ENCODE results near the gene RNF150. TPM values are rescaled to one million over a fixed set of nuclear protein-coding genes. Genes with fewer than 3 reads are reported as not detected.

The RNF150 gene
- total and polyA plus RNA-seq, 12 donors: 10.8 to 131 (median 93.3) TPM

DNA sequence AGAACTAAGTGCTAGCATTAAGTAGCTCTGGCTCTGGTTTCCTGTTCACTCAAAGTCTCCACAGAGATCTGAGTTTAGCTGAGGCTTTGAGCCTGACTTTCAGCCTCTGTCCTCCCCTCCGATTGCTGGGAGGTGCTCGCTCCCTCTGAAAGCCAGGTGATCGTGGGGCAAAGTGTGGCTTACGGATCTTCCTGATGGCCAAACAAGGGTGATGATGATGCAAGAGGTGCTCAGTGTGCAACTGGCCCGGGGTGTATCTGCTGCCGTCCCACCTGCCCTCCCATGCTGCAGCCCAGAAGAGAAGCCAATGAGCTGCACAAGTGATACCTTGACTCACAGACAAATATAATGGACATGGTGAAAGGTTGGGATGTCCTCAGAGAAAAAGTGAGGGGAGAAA, 207.9 kb downstream of the RNF150 start:
- Histone ChIP-seq H3K27me3 (no peaks in the 10 kb centered on the region), H3K4me1 (peaks cover 0 to 31% (median 4%) of the 10 kb centered on the region in 9 donors), H3K9me3 (no peaks in the 10 kb centered on the region), H3K36me3 (peaks cover 0 to 3% (median 0%) of the 10 kb centered on the region in 9 donors), H3K4me3 (no peak overlapping the region), H3K27ac (peak overlapping the region in 4 of 10 donors; percentile 1 to 48 (median 10))
- DNase-seq (no peak), ATAC-seq (peak in 5 of 8 donors; percentile 10 to 29 (median 17))
- 79 to 80% methylated on average over 6 of the region's 6 CpGs for WGBS, 2 donors
- intact Hi-C loops (cut with DNase I): no loop called here
- TF ChIP-seq, protein P1, sequence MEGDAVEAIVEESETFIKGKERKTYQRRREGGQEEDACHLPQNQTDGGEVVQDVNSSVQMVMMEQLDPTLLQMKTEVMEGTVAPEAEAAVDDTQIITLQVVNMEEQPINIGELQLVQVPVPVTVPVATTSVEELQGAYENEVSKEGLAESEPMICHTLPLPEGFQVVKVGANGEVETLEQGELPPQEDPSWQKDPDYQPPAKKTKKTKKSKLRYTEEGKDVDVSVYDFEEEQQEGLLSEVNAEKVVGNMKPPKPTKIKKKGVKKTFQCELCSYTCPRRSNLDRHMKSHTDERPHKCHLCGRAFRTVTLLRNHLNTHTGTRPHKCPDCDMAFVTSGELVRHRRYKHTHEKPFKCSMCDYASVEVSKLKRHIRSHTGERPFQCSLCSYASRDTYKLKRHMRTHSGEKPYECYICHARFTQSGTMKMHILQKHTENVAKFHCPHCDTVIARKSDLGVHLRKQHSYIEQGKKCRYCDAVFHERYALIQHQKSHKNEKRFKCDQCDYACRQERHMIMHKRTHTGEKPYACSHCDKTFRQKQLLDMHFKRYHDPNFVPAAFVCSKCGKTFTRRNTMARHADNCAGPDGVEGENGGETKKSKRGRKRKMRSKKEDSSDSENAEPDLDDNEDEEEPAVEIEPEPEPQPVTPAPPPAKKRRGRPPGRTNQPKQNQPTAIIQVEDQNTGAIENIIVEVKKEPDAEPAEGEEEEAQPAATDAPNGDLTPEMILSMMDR (IDR thresholded peaks at IDR 0.05): no peak

DNA sequence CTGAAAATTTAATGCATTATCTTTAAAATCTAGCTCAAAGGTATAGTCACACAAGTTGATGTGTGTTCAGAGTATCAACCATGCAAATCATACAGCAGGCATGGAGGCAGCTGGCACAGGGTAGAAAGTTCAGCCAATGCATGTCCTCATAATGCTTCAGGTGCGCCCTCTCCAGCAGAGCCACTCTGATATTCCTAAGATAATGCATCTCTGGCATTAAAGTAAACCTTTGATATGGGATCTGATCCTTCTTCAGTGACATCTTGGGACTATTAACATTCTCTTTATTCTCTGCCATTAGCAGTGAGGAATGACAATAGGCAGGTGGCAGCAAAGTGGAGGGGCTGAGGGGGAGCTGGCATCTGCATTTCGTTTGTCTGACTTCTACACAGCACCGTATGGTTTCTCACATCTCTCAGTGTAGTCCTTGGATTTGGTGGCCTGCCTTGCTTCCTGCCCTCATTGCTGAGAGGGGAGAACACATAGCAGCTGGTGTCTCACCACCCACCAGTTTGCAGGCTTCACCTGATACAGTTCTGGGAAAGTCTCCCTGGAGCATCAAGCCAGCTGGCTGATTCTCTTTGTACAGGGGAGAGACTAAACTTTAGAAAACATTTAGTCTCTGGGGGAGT, 208.4 kb downstream of the RNF150 start:
- Histone ChIP-seq H3K4me1 (peaks cover 0 to 31% (median 4%) of the 10 kb centered on the region in 9 donors), H3K4me3 (no peak overlapping the region), H3K9me3 (no peaks in the 10 kb centered on the region), H3K27me3 (no peaks in the 10 kb centered on the region), H3K36me3 (peaks cover 0 to 3% (median 0%) of the 10 kb centered on the region in 9 donors), H3K27ac (peak overlapping the region in 3 of 10 donors; percentile 1 to 48 (median 16))
- WGBS, 2 donors: 43 to 45% methylated on average over 3 of the region's 3 CpGs
- ATAC-seq (peak in 6 of 8 donors; percentile 29 to 62 (median 54)), DNase-seq (no peak)
- TF ChIP-seq, protein P1 (IDR thresholded peaks at IDR 0.05): peak in 1 of 9 donors; percentile 13
- intact Hi-C loops (cut with DNase I): no loop called here

DNA sequence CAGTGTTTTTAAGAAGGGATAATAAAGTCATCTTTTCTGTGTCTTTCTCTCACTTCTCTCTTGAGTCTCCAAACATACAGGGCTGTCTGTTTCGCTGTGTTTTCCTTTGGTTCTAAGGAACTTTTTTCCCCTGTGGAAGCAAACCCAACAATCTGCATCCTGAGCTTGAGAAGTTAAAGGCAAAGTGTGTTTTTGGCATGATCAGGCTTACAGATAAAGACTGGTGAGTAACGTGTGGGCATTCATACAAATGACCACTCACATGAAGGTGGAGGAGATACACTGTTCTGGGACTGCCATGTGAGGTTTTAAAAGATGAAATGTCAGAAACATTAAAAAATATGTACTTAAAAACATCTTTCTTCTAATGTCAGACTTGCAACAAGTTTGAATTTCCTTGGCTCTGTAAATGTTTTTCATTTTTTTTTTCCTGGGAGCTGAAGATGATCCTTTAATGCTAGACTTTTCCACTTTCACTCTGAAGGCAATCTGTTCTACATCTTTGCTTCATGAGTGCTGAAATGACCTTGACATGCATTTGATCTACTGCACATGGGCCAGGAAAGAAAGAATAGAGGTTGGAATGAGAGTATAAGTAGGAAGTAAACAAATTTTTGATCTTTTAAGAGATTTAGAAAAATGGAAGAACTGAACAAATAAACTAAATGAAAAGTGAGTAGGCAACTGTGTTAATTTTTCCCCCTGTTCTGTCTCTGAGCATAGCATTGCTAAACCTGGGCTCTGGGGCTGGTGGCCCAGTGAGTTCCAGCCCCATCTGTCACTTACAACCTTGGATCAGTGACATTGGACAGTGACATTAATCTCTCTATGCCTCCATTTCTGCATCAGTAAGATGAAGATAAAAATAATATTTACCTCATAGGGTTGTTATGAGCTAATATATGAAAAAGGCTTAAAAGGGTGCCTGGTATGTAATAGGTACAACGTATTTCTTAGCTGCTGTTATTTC, 226.0 kb downstream of the RNF150 start:
- peaks cover 0 to 45% (median 19%) of the 10 kb centered on the region in 9 donors for H3K4me1 ChIP-seq
- peak overlapping the region in 5 of 10 donors; percentile 11 to 32 (median 30) for H3K27ac ChIP-seq
- TF ChIP-seq, protein P1 (IDR thresholded peaks at IDR 0.05): no peak
- H3K4me3 ChIP-seq: no peak overlapping the region
- 48 to 55% methylated on average over 3 of the region's 3 CpGs for WGBS, 2 donors
- DNase-seq (no peak), ATAC-seq (peak in 3 of 8 donors; percentile 47 to 68 (median 60))
- H3K9me3 ChIP-seq: no peaks in the 10 kb centered on the region
- no peaks in the 10 kb centered on the region for H3K27me3 ChIP-seq
- peaks cover 0 to 19% (median 0%) of the 10 kb centered on the region in 9 donors for H3K36me3 ChIP-seq
- intact Hi-C loops (cut with DNase I): no loop called here

DNA sequence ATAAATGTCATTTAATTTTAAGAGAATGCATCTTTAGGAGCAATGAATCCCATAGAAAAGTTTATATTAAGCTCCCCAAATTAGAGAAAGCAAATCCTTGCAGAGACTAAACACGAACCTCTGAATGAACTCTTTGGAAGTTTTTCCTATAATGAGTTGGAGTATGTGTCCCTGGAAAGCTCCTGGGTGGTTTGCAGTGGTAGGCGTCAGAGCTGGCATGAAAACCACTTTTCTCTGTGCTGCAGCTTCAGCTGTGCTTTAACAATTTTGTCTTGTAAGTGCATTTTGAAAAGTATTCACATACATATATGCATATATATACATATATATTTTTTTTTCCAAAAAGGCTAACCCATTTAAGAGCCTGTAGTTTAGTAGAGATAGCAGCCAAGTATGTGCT, 228.4 kb downstream of the RNF150 start:
- WGBS, 2 donors: 42 to 51% methylated on average over 2 of the region's 2 CpGs
- Histone ChIP-seq H3K4me1 (peaks cover 0 to 45% (median 19%) of the 10 kb centered on the region in 9 donors), H3K4me3 (no peak overlapping the region), H3K9me3 (no peaks in the 10 kb centered on the region), H3K27me3 (no peaks in the 10 kb centered on the region), H3K36me3 (peaks cover 0 to 7% (median 0%) of the 10 kb centered on the region in 9 donors), H3K27ac (no peak overlapping the region)
- no peak for ATAC-seq
- intact Hi-C loops (cut with DNase I): no loop called here
- no peak for DNase-seq
- TF ChIP-seq, protein P1 (IDR thresholded peaks at IDR 0.05): no peak

Measured in heart right ventricle (tissue), 16 donors.